ENCODE data around the gene TMEM255A.

- TF ChIP-seq CTCF (IDR thresholded peaks at IDR 0.05; ENCODE audit: insufficient read depth, low read length, poor library complexity, severe bottlenecking), result no peak
- no peak for TF ChIP-seq EZH2phosphoT487 (conservative IDR thresholded peaks at IDR 0.05; ENCODE audit: low read length)
Observed at GRCh38 chrX:120274145-120274544, 37.1 kb downstream of the TMEM255A start.

Measured in SU-DHL-6 (cell line).